Motor neuron (in vitro differentiated cells): ENCODE results near the gene CFAP54. TPM values are rescaled to one million over a fixed set of nuclear protein-coding genes. Genes with fewer than 3 reads are reported as not detected.

ENCODE experiments used
- ATAC-seq, 8 experiments: fragments of 200-7000 bp; cut with Tn5 transposase; replicated peaks in 6 of 8; 2 replicates each; pipeline ENCODE4 v1.8.0; 2021; ENCODE audit warnings: mild to moderate bottlenecking in 8 of 8, moderate library complexity in 8 of 8
- H3K27ac ChIP-seq, 2 donors: fragments of 250-450 bp; sonication (Bioruptor Pico); 2 replicates each; pipeline ENCODE4 v1.9.0; 2021; ENCODE audit warnings: antibody characterized with exemption in 2 of 2, mild to moderate bottlenecking in 2 of 2, moderate library complexity in 1 of 2
- H3K4me1 ChIP-seq, 2 donors: fragments of 250-450 bp; sonication (Bioruptor Pico); replicated peaks in 1 of 2; 2 replicates each; pipeline ENCODE4 v1.6.1; 2021; ENCODE audit warnings: antibody characterized with exemption in 2 of 2, mild to moderate bottlenecking in 2 of 2, moderate library complexity in 1 of 2
- H3K4me3 ChIP-seq, 5 donors: fragments of 250-450 bp; sonication (Bioruptor Pico); 2 replicates each; pipeline ENCODE4 v1.9.0; 2021; ENCODE audit warnings: antibody characterized with exemption in 5 of 5, mild to moderate bottlenecking in 5 of 5, moderate library complexity in 4 of 5
- WGBS, 10 experiments: fragments of 450-650 bp; shearing (Covaris generic); methylation state at CpG; one replicate each; pipeline ENCODE4 v1.0.0; 2022; 5-methylcytosine and 5-hydroxymethylcytosine counted together
- in situ Hi-C, 9 experiments: fragments of 400-800 bp; cut with MboI; loops; one replicate each; pipeline ENCODE4 v1.15.0; 2021; ENCODE audit warnings: low sequenced_read_pairs in 9 of 9, low pct_unique_long_range_greater_than_20kb in 2 of 9; ENCODE audit not compliant: unreplicated experiment in 9 of 9
- total RNA-seq, 8 experiments: library from RNA; unstranded; fragments of 300-600 nt; gene quantifications; 2 replicates each; pipeline versions ENCODE4 v1.2.3 to v1.2.4, GENCODE V29; 2022

Gene CFAP54
- total RNA-seq, 8 experiments from 2014 or later: 0.46 to 23.9 (median 1.5) TPM

GRCh38 chr12:96462571-96463280 is 26.7 kb upstream of the CFAP54 start:
- 54 to 97% (median 80%) methylated on average over 3 to 7 of the region's 7 CpGs for WGBS, 10 experiments
- H3K4me3 ChIP-seq: no peak overlapping the region
- in situ Hi-C loops: no loop called here
- ATAC-seq: no peak
- no peak overlapping the region for H3K27ac ChIP-seq
- H3K4me1 ChIP-seq: no peaks in the 10 kb centered on the region

DNA sequence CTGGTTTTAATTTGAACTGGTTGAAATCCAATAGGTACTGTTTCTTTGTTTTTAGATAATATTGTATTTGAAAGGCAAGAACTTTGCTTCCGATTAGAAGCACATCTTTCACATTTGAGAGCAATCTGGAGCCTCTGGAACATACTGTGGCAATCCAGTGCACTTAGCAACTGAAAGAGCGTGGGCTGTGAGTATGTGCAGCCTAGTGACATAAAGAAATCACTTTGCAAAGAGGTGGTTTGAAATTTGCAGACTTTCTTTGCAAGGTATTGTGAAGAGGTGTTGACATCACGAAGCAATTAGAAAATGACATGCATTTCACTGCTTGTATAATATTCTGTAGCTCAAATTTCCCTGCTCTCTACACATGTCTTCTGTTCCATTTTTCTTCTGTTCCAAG is 23.5 kb upstream of the CFAP54 start:
- no peak overlapping the region for H3K27ac ChIP-seq
- no peak for ATAC-seq
- H3K4me1 ChIP-seq: no peaks in the 10 kb centered on the region
- H3K4me3 ChIP-seq: no peak overlapping the region
- in situ Hi-C loops: no loop called here
- 60 to 94% (median 85%) methylated on average over 1 to 3 of the region's 3 CpGs; no CpG with 5 or more reads in 2 of the 10 experiments for WGBS, 10 experiments

DNA sequence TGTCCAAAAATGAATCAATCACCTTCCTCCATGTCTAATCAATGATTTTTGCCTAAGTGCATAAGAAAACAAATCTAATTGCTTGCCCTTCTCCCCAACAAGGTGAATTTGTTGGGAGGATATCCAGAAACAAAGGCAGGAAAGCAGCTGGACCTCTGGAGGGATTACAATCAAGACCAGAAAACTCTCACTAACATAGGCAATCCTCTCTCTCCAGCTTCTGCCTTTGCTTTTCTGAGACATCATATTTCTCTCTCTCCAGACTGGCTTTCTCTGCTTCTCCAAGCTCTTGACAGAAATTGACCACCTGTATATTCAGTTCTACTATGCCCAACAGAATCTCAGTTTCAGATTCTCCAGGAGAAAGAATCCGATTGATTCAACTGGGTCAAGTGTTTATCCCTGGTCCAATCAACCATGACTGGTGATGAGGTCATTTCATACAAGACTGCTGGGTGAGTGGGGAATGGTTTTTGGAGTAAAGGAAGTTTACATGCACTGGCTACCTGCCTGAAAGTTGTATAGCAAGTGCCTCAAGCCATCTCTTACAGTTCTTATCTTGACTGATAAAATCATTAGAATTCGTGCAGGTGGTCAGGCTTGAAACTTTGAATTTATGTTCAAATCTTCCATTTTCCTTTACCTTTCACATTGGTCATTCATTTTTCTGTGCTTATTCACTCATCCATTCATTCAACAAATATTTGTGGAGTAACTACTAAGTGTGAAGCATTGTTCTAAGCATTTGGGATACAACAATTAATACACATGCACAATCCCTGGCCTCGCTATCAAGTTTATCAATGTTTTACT is 22.2 kb upstream of the CFAP54 start:
- in situ Hi-C loops: no loop called here
- Histone ChIP-seq H3K4me3 (no peak overlapping the region), H3K4me1 (no peaks in the 10 kb centered on the region), H3K27ac (no peak overlapping the region)
- 67 to 100% (median 86%) methylated on average over 1 to 3 of the region's 3 CpGs for WGBS, 10 experiments
- no peak for ATAC-seq

GRCh38 chr12:96471368-96472050 is 17.9 kb upstream of the CFAP54 start:
- 0 to 100% (median 87%) methylated on average over 1 to 2 of the region's 2 CpGs; no CpG with 5 or more reads in 2 of the 10 experiments for WGBS, 10 experiments
- in situ Hi-C loops: no loop called here
- H3K27ac ChIP-seq: no peak overlapping the region
- H3K4me1 ChIP-seq: no peaks in the 10 kb centered on the region
- H3K4me3 ChIP-seq: no peak overlapping the region
- ATAC-seq: no peak

DNA sequence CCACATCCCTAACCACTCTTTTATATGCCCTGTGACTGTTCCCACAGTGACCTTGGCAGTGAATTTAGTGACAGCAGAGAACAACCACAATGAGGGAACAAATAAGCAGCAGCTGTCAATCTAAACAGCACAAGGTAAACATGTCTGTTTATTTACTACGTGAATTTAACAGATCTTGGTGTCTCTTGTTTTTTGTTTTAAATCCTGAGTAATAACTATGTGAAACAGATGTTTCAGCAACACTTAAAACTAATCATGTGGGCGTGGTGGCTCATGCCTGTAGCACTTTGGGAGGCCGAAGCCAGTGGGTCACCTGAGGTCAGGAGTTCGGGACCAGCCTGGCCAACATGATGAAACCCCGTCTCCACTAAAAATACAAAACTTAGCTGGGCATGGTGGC is 17.0 kb upstream of the CFAP54 start:
- Histone ChIP-seq H3K4me1 (no peaks in the 10 kb centered on the region), H3K4me3 (no peak overlapping the region), H3K27ac (no peak overlapping the region)
- in situ Hi-C loops: no loop called here
- 6 to 89% (median 57%) methylated on average over 1 to 5 of the region's 5 CpGs; no CpG with 5 or more reads in 3 of the 10 experiments for WGBS, 10 experiments
- ATAC-seq: peak in 1 of 8 experiments; percentile 18

DNA sequence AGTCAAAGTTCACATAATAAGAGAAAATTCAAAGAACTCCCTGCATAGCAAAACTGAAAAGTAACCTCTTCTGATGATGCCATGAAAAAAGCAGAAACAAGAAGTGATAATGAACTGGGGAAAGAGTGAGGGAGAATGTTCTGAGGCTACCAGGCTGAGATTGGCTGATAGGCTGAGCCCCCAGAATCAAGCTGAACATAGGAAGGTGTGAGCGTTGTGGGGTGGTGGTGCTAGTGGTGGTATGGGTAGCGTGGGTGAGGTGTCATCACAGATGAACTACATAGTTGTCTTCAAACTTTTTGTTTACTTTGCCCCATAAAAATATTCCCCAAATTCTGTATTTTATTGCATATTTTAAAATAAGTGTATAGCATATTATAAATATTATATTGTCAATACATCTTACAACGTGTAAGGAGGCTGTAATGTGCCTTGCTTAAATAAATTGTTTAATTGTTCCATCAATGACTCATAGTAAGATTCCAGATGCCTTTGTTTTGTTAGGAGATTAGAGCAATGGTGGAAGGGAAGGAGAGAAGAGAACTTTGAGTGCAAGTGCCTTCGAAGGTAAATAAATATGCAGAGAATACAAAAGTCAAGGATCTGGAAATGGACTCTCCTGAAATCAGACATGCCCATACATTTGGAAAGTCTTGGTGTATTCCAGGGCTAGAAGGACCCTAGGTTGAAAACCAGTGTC is 15.8 kb upstream of the CFAP54 start:
- no peak for ATAC-seq
- in situ Hi-C loops: no loop called here
- Histone ChIP-seq H3K27ac (no peak overlapping the region), H3K4me1 (no peaks in the 10 kb centered on the region), H3K4me3 (no peak overlapping the region)
- 43 to 100% (median 88%) methylated on average over 1 to 4 of the region's 4 CpGs; no CpG with 5 or more reads in 1 of the 10 experiments for WGBS, 10 experiments

DNA sequence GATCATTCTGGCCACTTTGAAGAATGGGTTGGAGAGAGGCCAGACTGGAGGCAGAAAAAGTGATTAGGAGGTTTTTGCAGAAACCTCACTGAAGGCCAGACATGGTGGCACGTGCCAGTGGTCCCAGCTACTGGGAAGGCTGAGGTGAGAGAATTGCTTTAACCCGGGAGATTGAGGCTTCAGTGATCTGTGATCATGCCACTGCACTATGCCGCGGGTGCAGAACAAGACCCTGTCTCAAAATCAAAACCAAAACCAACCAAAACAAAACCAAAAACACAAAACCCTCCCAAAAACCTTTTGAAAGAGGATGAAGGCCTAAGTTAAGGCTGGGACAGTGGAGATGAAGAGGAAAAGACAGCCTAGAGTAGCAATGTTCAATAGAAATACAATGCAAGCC is 15.2 kb upstream of the CFAP54 start:
- ATAC-seq: no peak
- 53 to 94% (median 79%) methylated on average over 2 to 4 of the region's 4 CpGs; no CpG with 5 or more reads in 2 of the 10 experiments for WGBS, 10 experiments
- in situ Hi-C loops: no loop called here
- Histone ChIP-seq H3K4me1 (no peaks in the 10 kb centered on the region), H3K4me3 (no peak overlapping the region), H3K27ac (no peak overlapping the region)

DNA sequence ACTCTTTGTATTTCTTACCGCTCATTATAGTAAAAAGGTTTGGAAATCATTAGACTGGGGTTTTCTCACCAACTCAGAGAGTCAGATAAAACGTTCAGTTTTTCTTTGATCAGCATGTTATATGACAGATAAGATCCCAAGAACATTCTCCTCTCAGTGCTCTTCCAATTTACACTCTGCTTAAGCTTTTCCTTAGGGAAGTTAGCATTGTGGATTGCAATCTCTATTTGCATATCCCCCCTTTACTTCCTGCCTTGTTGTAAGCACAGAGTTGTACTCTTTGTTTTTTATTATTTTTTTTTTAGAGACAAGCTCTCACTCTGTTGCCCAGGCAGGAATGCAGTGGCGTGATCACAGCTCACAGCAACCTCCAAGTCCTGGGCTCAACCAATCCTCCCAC is 11.4 kb upstream of the CFAP54 start:
- Histone ChIP-seq H3K4me3 (no peak overlapping the region), H3K27ac (no peak overlapping the region), H3K4me1 (no peaks in the 10 kb centered on the region)
- in situ Hi-C loops: no loop called here
- 41 to 94% (median 67%) methylated on average over 1 to 3 of the region's 3 CpGs for WGBS, 10 experiments
- ATAC-seq: no peak

DNA sequence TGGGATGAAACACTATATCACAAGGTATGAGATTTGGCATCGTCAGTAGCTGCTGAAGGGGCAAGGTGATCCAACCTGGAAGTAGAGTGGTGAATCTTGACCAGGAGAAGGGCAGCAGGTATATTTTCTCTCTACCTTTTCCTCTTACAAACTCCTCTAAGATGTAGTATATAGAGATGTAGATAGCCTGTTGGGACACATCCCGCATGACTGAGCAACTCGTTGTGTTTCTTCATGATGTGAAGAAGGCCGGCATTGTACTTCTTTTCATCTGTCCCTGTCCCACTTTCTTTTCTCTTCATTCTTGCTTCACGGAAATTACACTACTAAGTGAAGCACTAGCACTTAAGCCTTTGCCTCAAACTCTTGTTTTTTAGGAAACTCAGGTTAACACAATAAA is 7.3 kb upstream of the CFAP54 start:
- WGBS, 10 experiments: 86 to 100% (median 88%) methylated on average over 1 to 5 of the region's 5 CpGs; no CpG with 5 or more reads in 3 of the 10 experiments
- H3K4me1 ChIP-seq: no peaks in the 10 kb centered on the region
- no peak overlapping the region for H3K4me3 ChIP-seq
- H3K27ac ChIP-seq: no peak overlapping the region
- ATAC-seq: no peak
- in situ Hi-C loops: no loop called here

GRCh38 chr12:96483116-96483515 is 6.3 kb upstream of the CFAP54 start:
- in situ Hi-C loops: no loop called here
- Histone ChIP-seq H3K4me1 (no peaks in the 10 kb centered on the region), H3K27ac (no peak overlapping the region), H3K4me3 (no peak overlapping the region)
- no peak for ATAC-seq
- 0 to 100% (median 55%) methylated on average over 1 to 2 of the region's 2 CpGs; no CpG with 5 or more reads in 2 of the 10 experiments for WGBS, 10 experiments

DNA sequence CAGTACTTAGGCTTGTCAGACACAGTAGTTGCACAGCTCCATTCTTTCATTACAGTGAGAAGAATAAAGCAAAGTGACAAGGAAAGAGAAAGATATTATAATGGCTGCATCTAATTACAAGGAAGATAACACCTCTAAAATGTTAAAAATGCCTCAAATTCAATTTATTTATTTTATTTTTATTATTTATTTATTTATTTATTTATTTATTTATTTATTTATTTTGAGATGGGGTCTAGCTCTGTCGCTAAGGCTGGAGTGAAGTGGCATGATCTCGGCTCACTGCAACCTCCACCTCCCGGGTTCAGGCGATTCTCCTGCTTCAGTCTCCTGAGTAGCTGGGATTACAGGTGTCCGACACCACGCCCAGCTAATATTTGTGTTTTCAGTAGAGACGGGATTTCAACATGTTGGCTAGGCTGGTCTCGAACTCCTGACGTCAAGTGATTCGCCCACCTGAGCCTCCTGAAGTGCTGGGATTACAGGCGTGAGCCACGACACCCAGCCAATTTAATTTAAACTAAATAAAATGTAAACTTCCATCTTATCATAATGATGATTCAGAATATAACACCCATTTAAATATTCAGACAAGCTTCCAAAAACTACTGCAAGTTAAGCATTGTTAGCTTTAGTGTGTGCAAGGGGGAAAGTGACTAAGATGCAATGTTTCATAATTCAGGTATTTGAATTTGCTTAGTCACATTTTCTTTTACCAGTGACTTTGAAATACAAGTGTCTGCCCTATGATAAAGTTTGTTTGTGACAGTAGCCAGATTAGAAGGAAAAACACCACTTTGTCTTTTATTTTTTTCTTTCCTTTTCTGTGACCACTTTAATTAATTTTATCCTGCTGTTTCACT is 2.4 kb upstream of the CFAP54 start:
- in situ Hi-C loops: no loop called here
- 57 to 97% (median 90%) methylated on average over 1 to 10 of the region's 12 CpGs for WGBS, 10 experiments
- Histone ChIP-seq H3K4me1 (peaks cover 0 to 2% of the 10 kb centered on the region in 2 donors), H3K4me3 (no peak overlapping the region), H3K27ac (no peak overlapping the region)
- peak in 2 of 8 experiments; percentile 26 to 31 for ATAC-seq

DNA sequence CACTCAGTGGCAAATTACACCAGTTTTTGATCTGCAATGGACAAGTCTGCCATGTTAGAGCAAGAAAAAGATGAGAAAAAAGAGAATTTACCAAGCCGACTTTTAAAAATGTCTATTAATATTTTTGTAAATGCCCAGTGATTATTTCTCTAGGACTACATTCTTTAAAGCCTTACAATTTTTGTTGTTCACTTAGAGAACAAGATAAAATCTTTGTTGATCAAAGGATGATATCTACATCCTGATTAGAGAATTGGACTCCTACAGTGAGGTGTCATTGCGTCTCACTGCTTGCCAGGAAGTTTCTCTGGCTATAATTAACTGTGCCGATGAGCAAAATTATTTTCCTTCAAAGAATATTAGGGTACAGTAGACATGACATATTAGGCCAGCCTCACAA is 1.7 kb upstream of the CFAP54 start:
- H3K27ac ChIP-seq: no peak overlapping the region
- 36 to 100% (median 79%) methylated on average over 1 to 3 of the region's 3 CpGs for WGBS, 10 experiments
- in situ Hi-C loops: no loop called here
- no peak overlapping the region for H3K4me3 ChIP-seq
- H3K4me1 ChIP-seq: peaks cover 0 to 2% of the 10 kb centered on the region in 2 donors
- no peak for ATAC-seq
